ENCODE measurements around the gene HCRTR1. TPM values are rescaled to one million over a fixed set of nuclear protein-coding genes. Genes with fewer than 3 reads are reported as not detected.
A peak's percentile ranks its signal among the peaks of the same experiment; 100 is the strongest.

The HCRTR1 gene
- not detected in 2 replicates for total RNA-seq (2014; rRNA removed; shearing (Covaris generic))

DNA sequence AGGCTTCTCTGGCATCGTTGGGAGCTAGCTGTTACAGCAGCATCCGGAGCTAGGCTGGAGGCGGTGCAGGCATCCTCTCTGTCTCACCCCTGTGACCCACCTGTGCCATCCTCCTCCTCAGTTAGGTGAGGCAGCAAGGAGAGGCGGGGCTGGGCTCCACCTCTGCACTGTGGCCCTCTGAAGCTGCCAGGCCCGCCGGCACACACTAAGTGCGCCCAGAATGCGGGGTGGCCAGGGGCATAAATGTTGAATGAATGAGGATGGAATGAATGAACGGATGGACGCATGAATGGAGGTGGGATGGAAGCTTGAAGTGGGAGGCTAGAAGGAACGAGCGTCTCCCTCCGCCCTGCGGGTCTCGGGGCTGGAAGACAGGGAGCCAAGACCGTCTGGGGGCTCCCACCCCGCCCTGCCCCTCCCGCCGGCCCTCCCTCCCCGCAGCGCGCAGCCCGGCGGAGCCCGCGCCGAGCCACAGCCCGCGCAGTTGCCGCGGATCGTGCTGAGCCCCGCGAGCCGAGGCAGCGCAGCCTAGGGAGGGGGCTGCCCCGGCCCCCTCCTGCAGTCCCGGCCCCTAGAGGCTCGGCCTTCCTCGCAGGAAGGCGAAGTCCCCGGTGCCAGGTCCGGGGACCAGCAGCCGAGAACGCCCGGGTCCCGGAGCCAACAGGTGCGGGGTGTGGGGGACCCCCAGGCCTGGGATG lies at the start of gene HCRTR1:
Gene HCRTR1 (plus strand): TSS at position 472 of the 698 bp plus-strand sequence. CDS start 1,504 bp downstream, outside the sequence.
- peak; percentile 81 for DNase-seq
- peaks cover 30% of the 10 kb centered on the region for H3K27me3 ChIP-seq (ENCODE audit: control insufficient read depth, insufficient read depth, low read length)

GRCh38 chr1:31567956-31568570 lies 49.4 kb upstream of the HCRTR1 start:
- no peaks in the 10 kb centered on the region for H3K36me3 ChIP-seq (replicated peaks; ENCODE audit: control insufficient read depth, insufficient read depth, low read length)
- peak; percentile 10 for DNase-seq
- H3K27me3 ChIP-seq (ENCODE audit: control insufficient read depth, insufficient read depth, low read length) = no peaks in the 10 kb centered on the region; the same call in 1 of the 2 replicates
- H3K4me3 ChIP-seq (ENCODE audit: insufficient read depth, low read depth, low read length) = no peak overlapping the region

More for the DNA sequence above, at the start of gene HCRTR1:
- H3K4me3 ChIP-seq (ENCODE audit: insufficient read depth, low read depth, low read length) = peak within 1 kb of the TSS; percentile 75
- H3K36me3 ChIP-seq (replicated peaks; ENCODE audit: control insufficient read depth, insufficient read depth, low read length) = no peaks in the 10 kb centered on the region

- Histone ChIP-seq H3K27me3 (ENCODE audit: control insufficient read depth, insufficient read depth, low read length) (no peaks in the 10 kb centered on the region; the same call in 1 of the 2 replicates), H3K4me3 (ENCODE audit: insufficient read depth, low read depth, low read length) (no peak overlapping the region), H3K36me3 (replicated peaks; ENCODE audit: control insufficient read depth, insufficient read depth, low read length) (no peaks in the 10 kb centered on the region)
- DNase-seq = peak; percentile 25
These were observed 48.4 kb upstream of the HCRTR1 start for GRCh38 chr1:31568895-31569595.

DNA sequence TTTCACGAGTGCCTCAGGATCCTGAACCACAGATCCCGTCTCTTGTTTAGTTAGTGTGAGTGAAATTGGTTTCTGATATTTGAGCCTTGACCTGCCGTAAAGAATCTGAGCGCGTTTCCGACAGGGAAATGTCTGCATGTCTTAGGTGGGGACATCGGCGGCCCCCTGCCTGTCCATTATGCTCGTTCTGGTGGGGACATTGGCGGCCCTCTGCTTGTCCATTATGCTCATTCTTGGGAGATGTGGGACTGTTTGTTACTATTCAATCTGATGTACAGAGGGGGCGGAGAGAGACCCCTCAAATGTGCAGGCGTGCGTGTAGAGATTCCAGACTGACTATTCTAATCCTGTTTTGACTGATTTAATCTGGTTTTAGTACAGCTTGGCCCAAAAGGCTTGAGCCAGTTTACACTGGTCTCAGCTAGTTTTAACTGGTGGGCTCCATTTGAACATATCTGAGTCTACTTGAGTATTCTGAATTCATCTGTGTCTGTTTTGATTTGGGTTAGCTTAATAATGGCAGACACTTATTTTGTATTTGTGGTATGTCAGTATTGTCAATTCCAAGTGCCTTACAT lies 47.8 kb upstream of the HCRTR1 start:
- peak; percentile 5 for DNase-seq
- Histone ChIP-seq H3K4me3 (ENCODE audit: insufficient read depth, low read depth, low read length) (no peak overlapping the region), H3K36me3 (replicated peaks; ENCODE audit: control insufficient read depth, insufficient read depth, low read length) (no peaks in the 10 kb centered on the region), H3K27me3 (ENCODE audit: control insufficient read depth, insufficient read depth, low read length) (no peaks in the 10 kb centered on the region; the same call in 1 of the 2 replicates)

GRCh38 chr1:31570228-31570627 lies 47.3 kb upstream of the HCRTR1 start:
- Histone ChIP-seq H3K4me3 (ENCODE audit: insufficient read depth, low read depth, low read length) (no peak overlapping the region), H3K36me3 (replicated peaks; ENCODE audit: control insufficient read depth, insufficient read depth, low read length) (no peaks in the 10 kb centered on the region), H3K27me3 (ENCODE audit: control insufficient read depth, insufficient read depth, low read length) (no peaks in the 10 kb centered on the region; the same call in 1 of the 2 replicates)
- peak; percentile 9 for DNase-seq

DNA sequence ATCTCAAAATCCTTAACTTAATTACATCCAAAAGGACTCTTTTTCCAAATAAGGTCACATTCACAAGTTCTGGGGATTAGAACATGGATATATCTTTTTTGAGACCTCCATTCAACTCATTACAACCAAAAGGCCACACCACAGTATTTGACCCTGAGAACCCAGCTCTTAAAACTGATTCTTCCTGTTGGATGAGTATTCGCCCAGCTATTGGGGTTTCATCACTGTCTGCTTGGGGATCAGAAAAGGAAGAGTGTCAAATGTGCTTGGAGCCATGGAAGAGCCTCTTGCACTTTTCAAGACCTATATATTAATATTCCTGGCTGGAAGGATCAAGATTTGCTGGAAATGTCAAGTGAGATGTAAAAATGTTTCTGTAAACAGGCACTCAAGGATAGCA lies 46.6 kb upstream of the HCRTR1 start:
- Histone ChIP-seq H3K27me3 (ENCODE audit: control insufficient read depth, insufficient read depth, low read length) (no peaks in the 10 kb centered on the region; the same call in 1 of the 2 replicates), H3K4me3 (ENCODE audit: insufficient read depth, low read depth, low read length) (no peak overlapping the region), H3K36me3 (replicated peaks; ENCODE audit: control insufficient read depth, insufficient read depth, low read length) (no peaks in the 10 kb centered on the region)
- no peak for DNase-seq

DNA sequence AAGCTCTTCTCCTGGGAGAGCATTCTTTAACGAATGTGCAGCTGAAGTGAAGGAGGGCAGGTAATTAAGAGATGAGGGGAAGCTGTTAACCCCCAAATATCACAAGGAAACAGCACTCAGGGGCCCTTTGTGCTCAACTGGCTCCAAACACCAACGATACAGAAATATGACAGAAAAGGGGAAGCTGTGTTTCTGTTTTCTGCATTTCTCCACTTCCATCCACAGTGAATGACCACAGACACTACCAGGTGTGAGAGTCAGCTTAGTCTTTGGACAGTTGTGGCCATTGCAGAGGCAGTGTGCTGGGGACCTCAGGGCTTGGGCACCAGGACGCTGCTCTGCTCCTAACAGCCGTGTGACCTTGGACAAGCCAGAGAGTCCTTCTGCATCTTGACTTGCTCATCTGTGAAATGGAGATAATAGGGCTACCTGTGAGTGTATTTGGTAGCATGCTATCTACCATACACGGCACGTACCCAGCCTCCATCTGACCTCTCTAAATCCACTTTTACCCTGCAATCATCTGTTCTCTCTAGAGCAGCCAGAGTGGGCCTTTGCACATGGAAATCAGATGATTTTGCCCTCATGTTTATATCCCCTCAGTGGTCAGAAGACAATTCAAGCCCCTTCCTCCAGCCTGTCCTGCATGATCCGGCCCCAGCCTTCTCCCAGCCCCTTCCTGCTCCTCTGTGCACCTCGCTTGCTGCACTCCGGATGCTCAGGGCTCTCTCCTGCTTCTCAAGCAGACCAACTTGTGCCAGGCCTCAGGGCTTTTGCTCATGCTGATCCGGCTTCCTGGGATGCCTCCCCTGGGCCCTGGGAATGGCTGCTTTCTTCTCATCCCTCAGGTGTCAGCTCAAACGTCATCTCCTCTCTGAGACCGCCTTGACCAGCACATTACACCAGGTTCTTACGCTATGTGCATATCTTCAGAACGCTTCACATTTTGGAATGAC lies 45.9 kb upstream of the HCRTR1 start:
- peak; percentile 11 for DNase-seq
- H3K4me3 ChIP-seq (ENCODE audit: insufficient read depth, low read depth, low read length) = no peak overlapping the region
- no peaks in the 10 kb centered on the region for H3K36me3 ChIP-seq (replicated peaks; ENCODE audit: control insufficient read depth, insufficient read depth, low read length)
- H3K27me3 ChIP-seq (ENCODE audit: control insufficient read depth, insufficient read depth, low read length) = no peaks in the 10 kb centered on the region; the same call in 1 of the 2 replicates

- DNase-seq = no peak
These were observed 45.0 kb upstream of the HCRTR1 start for GRCh38 chr1:31572323-31573104.

DNA sequence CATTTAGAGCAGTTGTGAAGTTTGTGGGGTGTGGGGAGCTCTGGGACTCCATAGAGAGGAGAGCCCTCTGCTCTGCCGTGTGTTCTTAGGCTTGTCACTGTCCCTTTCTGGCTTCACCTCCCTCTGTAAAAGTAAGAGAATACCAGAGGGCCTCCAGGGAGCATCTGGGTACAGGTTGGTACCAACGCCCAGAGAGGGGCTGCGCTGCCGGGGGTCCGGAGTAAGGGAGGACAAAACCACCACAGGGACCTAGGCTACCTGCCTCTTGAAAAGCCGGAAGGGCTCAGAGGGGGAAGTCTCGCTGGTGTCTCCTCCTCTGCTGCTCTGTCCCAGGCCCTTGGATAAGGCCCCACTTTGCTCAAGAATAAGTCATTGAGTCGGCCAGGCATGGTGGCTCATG lies 44.2 kb upstream of the HCRTR1 start:
- no peaks in the 10 kb centered on the region for H3K36me3 ChIP-seq (replicated peaks; ENCODE audit: control insufficient read depth, insufficient read depth, low read length)
- H3K27me3 ChIP-seq (ENCODE audit: control insufficient read depth, insufficient read depth, low read length) = no peaks in the 10 kb centered on the region; the same call in 1 of the 2 replicates
- DNase-seq = no peak
- H3K4me3 ChIP-seq (ENCODE audit: insufficient read depth, low read depth, low read length) = no peak overlapping the region

More at GRCh38 chr1:31572323-31573104, 45.0 kb upstream of the HCRTR1 start:
- H3K36me3 ChIP-seq (replicated peaks; ENCODE audit: control insufficient read depth, insufficient read depth, low read length) = no peaks in the 10 kb centered on the region
- H3K27me3 ChIP-seq (ENCODE audit: control insufficient read depth, insufficient read depth, low read length) = no peaks in the 10 kb centered on the region; the same call in 1 of the 2 replicates
- no peak overlapping the region for H3K4me3 ChIP-seq (ENCODE audit: insufficient read depth, low read depth, low read length)

GRCh38 chr1:31574749-31575368 lies 42.6 kb upstream of the HCRTR1 start:
- no peak for DNase-seq
- no peak overlapping the region for H3K4me3 ChIP-seq (ENCODE audit: insufficient read depth, low read depth, low read length)
- H3K27me3 ChIP-seq (ENCODE audit: control insufficient read depth, insufficient read depth, low read length) = no peaks in the 10 kb centered on the region; the same call in 1 of the 2 replicates

DNA sequence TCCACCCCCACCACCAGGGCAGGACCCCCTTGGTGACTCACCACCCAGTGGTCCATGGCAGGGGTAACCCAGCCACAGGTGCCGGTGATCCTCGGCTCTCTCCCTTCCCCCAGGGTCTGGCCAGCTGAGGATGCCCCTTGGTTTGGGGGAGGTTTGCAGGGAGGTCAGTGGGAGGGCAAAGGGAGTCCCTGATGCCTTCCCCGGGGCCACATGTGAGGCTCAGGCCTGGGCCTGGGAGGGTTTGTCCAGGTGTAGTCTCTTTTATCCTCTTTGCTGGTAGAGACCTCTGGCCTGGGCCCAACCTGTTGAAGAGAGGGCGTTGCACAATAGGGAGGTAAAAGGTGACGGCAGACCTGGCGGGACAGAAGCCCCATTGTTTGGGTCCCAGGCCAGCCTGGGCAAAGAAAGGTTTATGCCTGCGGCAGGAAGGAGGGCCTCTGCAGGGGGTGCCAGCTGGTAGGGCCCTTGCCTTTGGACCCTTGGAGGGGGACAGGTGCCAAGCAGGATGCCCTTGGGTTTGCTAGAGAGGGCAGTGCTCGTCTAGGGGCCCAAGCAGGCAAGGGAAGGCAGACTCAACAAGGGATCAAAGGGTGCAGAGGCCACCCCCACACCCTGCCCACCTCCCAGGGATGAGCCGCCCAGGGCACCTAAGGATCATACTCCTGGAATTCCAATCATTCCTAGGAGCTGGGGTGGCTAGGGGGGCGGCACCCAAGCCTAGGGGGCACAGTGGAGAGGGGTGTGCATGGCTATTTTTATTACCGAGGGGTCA lies 41.9 kb upstream of the HCRTR1 start:
- peak; percentile 75 for DNase-seq
- H3K36me3 ChIP-seq (replicated peaks; ENCODE audit: control insufficient read depth, insufficient read depth, low read length) = no peaks in the 10 kb centered on the region
- H3K4me3 ChIP-seq (ENCODE audit: insufficient read depth, low read depth, low read length) = no peak overlapping the region
- H3K27me3 ChIP-seq (ENCODE audit: control insufficient read depth, insufficient read depth, low read length) = no peaks in the 10 kb centered on the region; the same call in 1 of the 2 replicates

More at GRCh38 chr1:31574749-31575368, 42.6 kb upstream of the HCRTR1 start:
- no peaks in the 10 kb centered on the region for H3K36me3 ChIP-seq (replicated peaks; ENCODE audit: control insufficient read depth, insufficient read depth, low read length)

DNA sequence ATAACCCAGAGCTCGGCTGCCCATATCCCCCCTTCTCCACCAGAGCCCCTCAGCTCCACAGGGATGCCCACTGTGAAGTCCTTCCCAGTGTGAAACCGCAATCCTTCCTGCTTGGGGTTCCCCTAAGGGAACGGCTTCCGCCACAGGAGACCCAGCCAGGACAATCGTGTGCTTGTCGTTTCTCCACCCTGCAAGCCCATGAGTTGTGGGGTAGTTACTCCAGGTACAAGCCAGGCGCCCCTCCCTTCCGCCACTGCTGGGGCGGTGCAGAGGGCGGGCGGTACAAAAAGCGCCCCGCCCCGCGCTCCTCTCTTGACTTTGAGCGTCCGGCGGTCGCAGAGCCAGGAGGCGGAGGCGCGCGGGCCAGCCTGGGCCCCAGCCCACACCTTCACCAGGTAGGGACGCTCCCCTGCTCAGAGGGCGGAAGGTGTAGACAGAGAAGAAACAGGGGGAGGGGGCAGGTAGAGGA lies 41.3 kb upstream of the HCRTR1 start, which contains the start of gene TINAGL1:
Gene TINAGL1 (plus strand): TSS at position 315 of the 469 bp plus-strand sequence. CDS start 634 bp downstream, outside the sequence.
- H3K4me3 ChIP-seq (ENCODE audit: insufficient read depth, low read depth, low read length) = peak within 1 kb of the TSS; percentile 21; the same call in 1 of the 2 replicates
- no peaks in the 10 kb centered on the region; the same call in 1 of the 2 replicates for H3K27me3 ChIP-seq (ENCODE audit: control insufficient read depth, insufficient read depth, low read length)
- H3K36me3 ChIP-seq (replicated peaks; ENCODE audit: control insufficient read depth, insufficient read depth, low read length) = no peaks in the 10 kb centered on the region
- DNase-seq = peak; percentile 94

All from H7 (cell line).